ENCODE results near the gene TLCD3B. TPM values are rescaled to one million over a fixed set of nuclear protein-coding genes. Genes with fewer than 3 reads are reported as not detected.

Gene TLCD3B
- total and polyA plus RNA-seq, 2 of the 4 experiments (the other 2 are of a cell fraction), result 0.19 TPM; not detected in 1

- 97% methylated on average over 4 of the region's 24 CpGs; no CpG with 5 or more reads in 1 of the 2 experiments for WGBS, 2 experiments (ENCODE audit: extremely low coverage in 2 of 2, insufficient read length in 1 of 2)
- Histone ChIP-seq H2BK5ac (ENCODE audit: low read depth, low read length, poor library complexity, severe bottlenecking) (no peak overlapping the region), H2AK9ac (replicated peaks; ENCODE audit: low read depth, low read length, poor library complexity) (no peak overlapping the region), H2AK5ac (ENCODE audit: low read depth, low read length) (no peak overlapping the region), H3K36me3 (ENCODE audit: control insufficient read depth, insufficient read depth, low read length) (peaks cover 87% of the 10 kb centered on the region), H3K23ac (ENCODE audit: low read depth, low read length) (no peak overlapping the region), H3K4me2 (ENCODE audit: low read depth, low read length) (no peak overlapping the region), H3K4ac (ENCODE audit: low read depth, low read length) (no peak overlapping the region), H4K20me1 (ENCODE audit: insufficient read depth, low read length) (peaks cover 7% of the 10 kb centered on the region), H3K9ac (ENCODE audit: low read depth, low read length) (no peak overlapping the region), H3K56ac (ENCODE audit: extremely low read depth, insufficient read depth, low read length) (no peak overlapping the region), H3K4me1 (ENCODE audit: control insufficient read depth, insufficient read depth, low read length) (no peaks in the 10 kb centered on the region), H2BK20ac (ENCODE audit: low read depth, low read length) (no peak overlapping the region), H4K8ac (ENCODE audit: low read depth in 2 of 2, low read length in 2 of 2) (no peak overlapping the region), H3K14ac (replicated peaks; ENCODE audit: low read depth, low read length) (no peak overlapping the region), H3K18ac (ENCODE audit: low read depth, low read length) (no peak overlapping the region), H3K27me3 (ENCODE audit: control insufficient read depth, insufficient read depth, low read length) (no peaks in the 10 kb centered on the region), H4K5ac (ENCODE audit: low read depth, low read length) (no peak overlapping the region), H3K4me3 (ENCODE audit: insufficient read depth, low read depth, low read length) (no peak overlapping the region), H3K9me3 (ENCODE audit: control insufficient read depth, insufficient read depth, low read length) (no peaks in the 10 kb centered on the region), H3K79me1 (ENCODE audit: low read depth in 1 of 2, low read length in 2 of 2) (peaks cover 11 to 33% of the 10 kb centered on the region in 2 experiments; a peak in 2 of 4 replicates), H3K9me1 (ENCODE audit: insufficient read depth, low read length) (peaks cover 10% of the 10 kb centered on the region; the same call in 1 of the 2 replicates), H2AFZ (replicated peaks; ENCODE audit: low read length, poor library complexity) (no peak overlapping the region), H4K91ac (ENCODE audit: insufficient read depth, low read depth, low read length) (no peak overlapping the region), H2BK15ac (ENCODE audit: low read depth, low read length) (no peak overlapping the region), H3K27ac (ENCODE audit: insufficient read depth, low read length) (no peak overlapping the region), H2BK120ac (ENCODE audit: low read depth, low read length) (no peak overlapping the region)
- intact Hi-C loops (cut with micrococcal nuclease) (no loop called here), in situ Hi-C loops (cut with MboI; ENCODE audit: low sequenced_read_pairs) (no loop called here), dilution Hi-C loops (cut with HindIII; ENCODE audit: low sequenced_read_pairs, unreplicated experiment) (no loop called here)
- ChIA-PET CTCF (no interaction called here), POLR2A (ENCODE audit: unreplicated experiment) (no interaction called here)
- BruUV-seq (replicated peaks), result no TSS peak
- DNase-seq (no peak), ATAC-seq (ENCODE audit: low read depth) (no peak)
- TF ChIP-seq MAFK (IDR thresholded peaks at IDR 0.05; ENCODE audit: low read depth, low read length) (no peak), RAD21 (IDR thresholded peaks at IDR 0.05; ENCODE audit: low read length) (no peak), FOS (IDR thresholded peaks at IDR 0.05; ENCODE audit: low read depth, low read length) (no peak), CEBPB (IDR thresholded peaks at IDR 0.05; ENCODE audit: low read depth, low read length) (no peak), BHLHE40 (IDR thresholded peaks at IDR 0.05; ENCODE audit: low read depth, low read length) (no peak)
Measured at GRCh38 chr16:29982560-29983419, 48.3 kb downstream of the TLCD3B start.
